Measurements from ENCODE around the gene HELZ.

Gene HELZ

GRCh38 chr17:67040652-67041051 lies 204.3 kb downstream of the HELZ start (continued):
- TF ChIP-seq, protein P1, sequence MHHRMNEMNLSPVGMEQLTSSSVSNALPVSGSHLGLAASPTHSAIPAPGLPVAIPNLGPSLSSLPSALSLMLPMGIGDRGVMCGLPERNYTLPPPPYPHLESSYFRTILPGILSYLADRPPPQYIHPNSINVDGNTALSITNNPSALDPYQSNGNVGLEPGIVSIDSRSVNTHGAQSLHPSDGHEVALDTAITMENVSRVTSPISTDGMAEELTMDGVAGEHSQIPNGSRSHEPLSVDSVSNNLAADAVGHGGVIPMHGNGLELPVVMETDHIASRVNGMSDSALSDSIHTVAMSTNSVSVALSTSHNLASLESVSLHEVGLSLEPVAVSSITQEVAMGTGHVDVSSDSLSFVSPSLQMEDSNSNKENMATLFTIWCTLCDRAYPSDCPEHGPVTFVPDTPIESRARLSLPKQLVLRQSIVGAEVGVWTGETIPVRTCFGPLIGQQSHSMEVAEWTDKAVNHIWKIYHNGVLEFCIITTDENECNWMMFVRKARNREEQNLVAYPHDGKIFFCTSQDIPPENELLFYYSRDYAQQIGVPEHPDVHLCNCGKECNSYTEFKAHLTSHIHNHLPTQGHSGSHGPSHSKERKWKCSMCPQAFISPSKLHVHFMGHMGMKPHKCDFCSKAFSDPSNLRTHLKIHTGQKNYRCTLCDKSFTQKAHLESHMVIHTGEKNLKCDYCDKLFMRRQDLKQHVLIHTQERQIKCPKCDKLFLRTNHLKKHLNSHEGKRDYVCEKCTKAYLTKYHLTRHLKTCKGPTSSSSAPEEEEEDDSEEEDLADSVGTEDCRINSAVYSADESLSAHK (tag by site-specific recombination; IDR thresholded peaks at IDR 0.05), result no peak
- no peak for TF ChIP-seq ZNF830 (tag by site-specific recombination; IDR thresholded peaks at IDR 0.05; ENCODE audit: low read depth)
- TF ChIP-seq ZNF626 (tag by site-specific recombination; IDR thresholded peaks at IDR 0.05), result no peak
- no peak for TF ChIP-seq KLF10 (tag by site-specific recombination; IDR thresholded peaks at IDR 0.05)
- no peak for TF ChIP-seq PRDM2 (tag by site-specific recombination; IDR thresholded peaks at IDR 0.05; ENCODE audit: borderline replicate concordance)

GRCh38 chr17:67038861-67039365 lies 206.1 kb downstream of the HELZ start:
- Histone ChIP-seq H3K36me3 (ENCODE audit: control insufficient read depth in 2 of 2, insufficient read depth in 1 of 2, low read length in 2 of 2) (no peaks in the 10 kb centered on the region), H3K4me1 (ENCODE audit: control insufficient read depth, insufficient read depth, low read length) (no peaks in the 10 kb centered on the region), H3K9me3 (ENCODE audit: control insufficient read depth, insufficient read depth, low read depth, low read length) (no peaks in the 10 kb centered on the region), H3K27ac (ENCODE audit: extremely low read depth, low read depth, low read length) (no peak overlapping the region), H3K4me3 (ENCODE audit: low read depth, low read length) (no peak overlapping the region)
- TF ChIP-seq ZNF266 (tag by site-specific recombination; IDR thresholded peaks at IDR 0.05; ENCODE audit: low read depth) (no peak), ZNF214 (tag by site-specific recombination; IDR thresholded peaks at IDR 0.05; ENCODE audit: borderline replicate concordance) (no peak), ZNF211 (tag by site-specific recombination; IDR thresholded peaks at IDR 0.05; ENCODE audit: low read depth) (no peak), GLI4 (tag by site-specific recombination; IDR thresholded peaks at IDR 0.05) (no peak), ZBTB1 (tag by site-specific recombination; IDR thresholded peaks at IDR 0.05) (no peak), GLI2 (tag by site-specific recombination; IDR thresholded peaks at IDR 0.05; ENCODE audit: borderline replicate concordance, low read depth) (no peak), ZFHX2 (tag by site-specific recombination; conservative IDR thresholded peaks at IDR 0.05) (no peak)
- POLR2A ChIA-PET, result no interaction called here
- CTCF ChIA-PET, result interaction anchor here (0.6 kb wide), 1 partner anchor 185 kb away, joined by 3 read pairs; no protein-coding TSS in a partner anchor

DNA sequence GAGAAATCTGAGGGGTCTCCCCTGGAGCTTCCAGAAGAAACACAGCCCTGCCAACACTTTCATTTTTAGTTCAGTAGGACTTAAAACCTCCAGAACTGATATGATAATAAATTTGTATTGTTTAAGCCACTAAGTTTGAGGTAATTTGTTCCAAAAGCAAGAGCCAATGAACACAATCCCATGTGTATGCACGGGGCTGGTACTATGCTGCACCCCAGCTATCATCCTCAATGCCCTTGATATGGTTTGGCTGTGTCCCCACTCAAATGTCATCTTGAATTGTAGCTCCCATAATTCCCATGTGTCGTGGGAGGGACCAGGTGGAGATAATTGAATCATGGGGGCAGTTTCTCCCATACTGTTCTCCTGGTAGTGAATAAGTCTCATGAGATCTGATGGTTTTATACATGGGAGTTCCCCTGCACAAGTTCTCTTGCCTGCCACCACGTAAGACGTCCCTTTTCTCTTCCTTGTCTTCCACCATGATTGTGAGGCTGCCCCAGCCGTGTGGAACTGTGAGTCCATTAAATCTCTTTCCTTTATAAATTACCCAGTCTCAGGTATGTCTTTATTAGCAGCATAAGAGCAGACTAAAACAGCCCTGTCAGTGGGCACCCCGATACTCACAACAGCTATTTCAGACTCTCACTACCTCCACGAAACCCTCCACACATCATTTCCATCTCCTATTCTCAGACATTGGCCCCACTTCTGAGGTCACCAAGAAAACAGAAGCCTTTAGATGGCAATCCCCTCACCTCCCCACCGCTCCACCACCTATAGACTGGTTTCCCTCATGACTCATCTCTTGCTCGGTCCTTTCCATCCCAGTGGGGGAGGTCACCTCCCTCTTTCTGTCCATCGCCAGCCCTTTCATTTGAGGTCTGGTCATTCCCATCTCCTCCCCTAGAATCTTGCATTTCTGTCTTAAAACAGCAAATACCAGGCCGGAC lies 209.6 kb downstream of the HELZ start:
- no peaks in the 10 kb centered on the region for H3K9me3 ChIP-seq (ENCODE audit: control insufficient read depth, insufficient read depth, low read depth, low read length)
- H3K36me3 ChIP-seq (ENCODE audit: control insufficient read depth in 2 of 2, insufficient read depth in 1 of 2, low read length in 2 of 2), result no peaks in the 10 kb centered on the region
- CTCF ChIA-PET, result no interaction called here
- H3K4me3 ChIP-seq (ENCODE audit: low read depth, low read length), result no peak overlapping the region
- H3K4me1 ChIP-seq (ENCODE audit: control insufficient read depth, insufficient read depth, low read length), result no peaks in the 10 kb centered on the region
- POLR2A ChIA-PET, result no interaction called here
- no peak for TF ChIP-seq ZFP69B (tag by site-specific recombination; IDR thresholded peaks at IDR 0.05)
- TF ChIP-seq SCRT2 (tag by site-specific recombination; IDR thresholded peaks at IDR 0.05), result no peak
- no peak for TF ChIP-seq ZNF791 (tag by site-specific recombination; IDR thresholded peaks at IDR 0.05)
- TF ChIP-seq, protein P2, sequence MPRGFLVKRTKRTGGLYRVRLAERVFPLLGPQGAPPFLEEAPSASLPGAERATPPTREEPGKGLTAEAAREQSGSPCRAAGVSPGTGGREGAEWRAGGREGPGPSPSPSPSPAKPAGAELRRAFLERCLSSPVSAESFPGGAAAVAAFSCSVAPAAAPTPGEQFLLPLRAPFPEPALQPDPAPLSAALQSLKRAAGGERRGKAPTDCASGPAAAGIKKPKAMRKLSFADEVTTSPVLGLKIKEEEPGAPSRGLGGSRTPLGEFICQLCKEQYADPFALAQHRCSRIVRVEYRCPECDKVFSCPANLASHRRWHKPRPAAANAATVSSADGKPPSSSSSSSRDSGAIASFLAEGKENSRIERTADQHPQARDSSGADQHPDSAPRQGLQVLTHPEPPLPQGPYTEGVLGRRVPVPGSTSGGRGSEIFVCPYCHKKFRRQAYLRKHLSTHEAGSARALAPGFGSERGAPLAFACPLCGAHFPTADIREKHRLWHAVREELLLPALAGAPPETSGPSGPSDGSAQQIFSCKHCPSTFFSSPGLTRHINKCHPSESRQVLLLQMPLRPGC (tag by site-specific recombination; IDR thresholded peaks at IDR 0.05), result no peak
- TF ChIP-seq ZNF132 (tag by site-specific recombination; IDR thresholded peaks at IDR 0.05; ENCODE audit: borderline replicate concordance), result no peak
- TF ChIP-seq ZNF501 (tag by site-specific recombination; IDR thresholded peaks at IDR 0.05), result no peak
- TF ChIP-seq ZNF133 (tag by site-specific recombination; IDR thresholded peaks at IDR 0.05), result no peak
- TF ChIP-seq ZNF274 (IDR thresholded peaks at IDR 0.05; ENCODE audit: low read length), result no peak
- no peak for TF ChIP-seq ZNF274 (tag by site-specific recombination; IDR thresholded peaks at IDR 0.05; ENCODE audit: borderline replicate concordance)
- TF ChIP-seq ZNF221 (tag by site-specific recombination; IDR thresholded peaks at IDR 0.05; ENCODE audit: borderline replicate concordance), result no peak
- TF ChIP-seq ZNF112 (tag by site-specific recombination; IDR thresholded peaks at IDR 0.05), result no peak
- no peak overlapping the region for H3K27ac ChIP-seq (ENCODE audit: extremely low read depth, low read depth, low read length)
